GM18520 (cell line): Measurements from ENCODE around the gene DNAH1.

ENCODE experiments used
- ATAC-seq: cut with Tn5 transposase; IDR thresholded peaks from one replicate; pipeline ENCODE4 v1.9.1; 2021; ENCODE audit not compliant: unreplicated experiment

DNAH1 gene

DNA sequence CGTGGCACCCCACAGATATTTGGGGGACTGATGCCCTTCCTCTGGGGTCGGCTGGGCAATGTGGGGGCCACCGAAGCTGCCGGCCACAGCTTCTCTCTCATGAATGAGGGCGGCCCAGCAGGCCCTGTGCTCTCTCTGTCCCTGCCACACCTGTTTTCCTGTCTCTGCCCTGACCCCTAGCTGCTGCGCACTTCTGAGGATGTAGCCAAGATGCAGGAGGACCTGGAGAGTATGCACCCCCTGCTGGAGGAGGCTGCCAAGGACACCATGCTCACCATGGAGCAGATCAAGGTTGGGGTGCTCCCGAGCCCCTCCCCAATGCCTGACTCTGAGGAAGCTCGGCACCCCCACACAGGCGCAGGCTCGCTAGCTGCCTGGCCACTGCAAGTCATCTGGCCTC, 69.0 kb downstream of the DNAH1 start:
- no peak for ATAC-seq

DNA sequence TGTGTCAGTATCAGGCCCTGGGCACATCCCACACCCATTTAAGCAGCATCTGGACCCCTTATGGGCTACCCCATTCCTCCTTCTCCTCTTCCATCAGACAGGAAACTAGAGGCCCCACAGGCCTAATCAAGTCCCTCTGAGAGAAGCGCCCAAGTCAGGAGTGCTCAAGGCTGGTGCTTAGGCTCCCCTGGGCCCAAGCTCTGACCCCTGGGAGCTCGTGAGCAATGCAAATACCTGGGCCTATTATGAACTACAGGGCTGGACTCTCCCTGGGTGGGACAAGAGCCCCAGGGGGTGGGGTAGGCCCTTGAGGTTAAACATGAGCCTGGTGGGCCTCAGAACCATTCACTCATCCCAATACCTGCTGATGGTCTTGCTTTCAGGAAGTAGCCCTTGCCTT, 71.4 kb downstream of the DNAH1 start:
- ATAC-seq: no peak

DNA sequence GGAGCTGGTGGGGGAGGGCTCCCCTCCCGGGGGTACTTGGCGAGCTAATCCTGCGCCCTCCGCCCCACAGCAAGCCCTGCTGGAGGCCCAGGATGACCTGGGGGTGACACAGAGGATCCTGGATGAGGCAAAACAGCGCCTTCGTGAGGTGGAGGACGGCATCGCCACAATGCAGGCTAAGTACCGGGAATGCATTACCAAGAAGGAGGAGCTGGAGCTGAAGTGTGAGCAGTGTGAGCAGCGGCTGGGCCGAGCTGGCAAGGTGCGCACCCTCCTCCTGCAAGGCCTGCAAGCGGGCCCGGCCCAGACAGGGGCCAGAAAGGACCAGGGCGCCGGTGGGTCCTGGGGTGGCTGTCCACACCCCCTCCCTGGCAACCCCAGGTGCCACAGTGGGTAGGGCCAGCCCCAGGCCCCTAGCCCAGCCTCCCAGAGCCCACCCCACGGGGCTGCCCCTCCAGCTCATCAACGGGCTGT, 72.3 kb downstream of the DNAH1 start:
- ATAC-seq: no peak

DNA sequence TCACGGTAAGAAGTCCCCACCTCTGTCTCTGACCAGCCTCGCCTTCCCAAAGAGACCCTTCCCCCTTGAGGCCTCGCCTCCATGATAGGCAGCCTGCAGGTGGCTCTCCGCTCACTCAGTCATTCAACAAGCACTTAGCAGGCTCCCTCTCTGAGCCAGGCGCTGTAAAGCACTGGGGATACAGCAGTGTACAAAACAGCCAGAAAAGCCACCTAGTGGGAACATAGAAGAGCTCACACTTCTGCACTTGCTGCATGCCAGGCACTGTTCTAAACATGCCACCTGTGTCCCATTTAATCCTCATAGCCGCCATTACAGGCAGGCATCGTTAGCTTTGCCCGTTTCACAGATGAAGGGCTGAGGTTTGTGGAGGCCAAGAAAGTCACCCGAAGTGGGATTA, 72.8 kb downstream of the DNAH1 start:
- no peak for ATAC-seq

DNA sequence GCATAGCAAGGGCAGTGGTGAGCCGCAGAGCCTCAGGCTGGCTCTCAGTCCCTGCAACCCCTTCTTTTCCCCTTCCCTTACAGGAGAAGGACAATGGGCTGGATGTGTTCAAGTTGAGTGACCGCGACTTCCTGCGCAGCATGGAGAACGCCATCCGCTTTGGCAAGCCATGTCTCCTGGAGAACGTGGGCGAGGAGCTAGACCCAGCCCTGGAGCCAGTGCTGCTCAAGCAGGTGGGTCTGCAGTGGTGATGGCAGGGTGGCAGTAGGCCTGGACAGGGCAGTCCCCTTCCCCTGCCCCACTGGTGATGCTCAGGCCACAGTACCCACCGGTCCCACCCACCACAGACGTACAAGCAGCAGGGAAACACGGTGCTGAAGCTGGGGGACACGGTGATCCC, 75.0 kb downstream of the DNAH1 start:
- ATAC-seq: no peak

DNA sequence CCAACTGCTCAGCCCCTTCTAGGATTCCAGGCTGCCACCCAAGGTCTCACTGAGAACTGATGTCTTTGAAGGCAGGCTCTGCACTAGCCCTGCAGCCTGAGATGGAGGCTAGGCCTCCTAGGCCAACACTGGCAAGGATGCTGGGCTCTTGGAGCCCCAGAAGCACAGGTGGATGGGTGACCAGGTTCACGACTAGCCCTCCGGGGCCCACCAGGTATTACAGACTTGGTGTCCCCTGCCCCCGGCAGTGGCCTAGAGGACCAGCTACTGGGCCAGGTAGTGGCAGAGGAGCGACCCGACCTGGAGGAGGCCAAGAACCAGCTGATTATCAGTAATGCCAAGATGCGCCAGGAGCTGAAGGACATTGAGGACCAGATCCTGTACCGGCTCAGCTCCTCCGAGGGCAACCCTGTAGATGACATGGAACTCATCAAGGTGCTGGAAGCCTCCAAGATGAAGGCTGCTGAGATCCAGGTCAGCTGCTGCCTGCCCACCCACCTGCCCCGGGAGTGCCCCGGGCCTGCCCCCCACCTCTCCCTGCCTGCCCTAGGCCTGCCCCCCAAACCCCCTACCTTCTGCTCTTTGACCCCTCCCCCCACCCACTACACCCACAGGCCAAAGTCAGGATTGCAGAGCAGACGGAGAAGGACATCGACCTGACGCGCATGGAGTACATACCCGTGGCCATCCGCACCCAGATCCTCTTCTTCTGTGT, 76.3 kb downstream of the DNAH1 start:
- ATAC-seq: no peak

DNA sequence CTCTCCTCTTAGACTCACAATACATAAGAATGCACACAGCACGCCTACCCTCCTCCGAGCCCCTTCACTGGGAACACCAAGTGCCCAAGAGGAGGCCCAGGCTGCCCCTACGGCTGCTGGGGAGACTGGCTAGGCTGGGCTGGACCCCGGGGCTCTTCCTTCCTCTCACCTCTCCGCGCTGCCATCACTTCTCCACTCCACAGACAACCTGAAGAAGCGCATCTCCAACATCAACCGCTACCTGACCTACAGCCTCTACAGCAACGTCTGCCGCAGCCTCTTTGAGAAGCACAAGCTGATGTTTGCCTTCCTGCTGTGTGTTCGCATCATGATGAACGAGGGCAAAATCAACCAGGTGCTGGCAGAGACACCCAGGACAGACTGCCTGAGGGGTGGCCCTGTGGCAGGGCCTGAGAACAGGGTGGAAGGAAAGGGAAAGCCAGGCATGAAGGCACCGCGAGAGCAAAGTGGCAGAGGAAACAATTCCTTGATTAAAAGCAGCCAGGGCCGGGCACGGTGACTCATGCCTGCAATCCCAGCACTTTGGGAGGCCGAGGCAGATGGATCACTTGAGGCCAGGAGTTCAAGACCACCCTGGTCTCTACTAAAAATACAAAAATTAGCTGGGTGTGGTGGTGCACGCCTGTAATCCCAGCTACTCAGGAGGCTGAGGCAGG, 77.2 kb downstream of the DNAH1 start:
- no peak for ATAC-seq

DNA sequence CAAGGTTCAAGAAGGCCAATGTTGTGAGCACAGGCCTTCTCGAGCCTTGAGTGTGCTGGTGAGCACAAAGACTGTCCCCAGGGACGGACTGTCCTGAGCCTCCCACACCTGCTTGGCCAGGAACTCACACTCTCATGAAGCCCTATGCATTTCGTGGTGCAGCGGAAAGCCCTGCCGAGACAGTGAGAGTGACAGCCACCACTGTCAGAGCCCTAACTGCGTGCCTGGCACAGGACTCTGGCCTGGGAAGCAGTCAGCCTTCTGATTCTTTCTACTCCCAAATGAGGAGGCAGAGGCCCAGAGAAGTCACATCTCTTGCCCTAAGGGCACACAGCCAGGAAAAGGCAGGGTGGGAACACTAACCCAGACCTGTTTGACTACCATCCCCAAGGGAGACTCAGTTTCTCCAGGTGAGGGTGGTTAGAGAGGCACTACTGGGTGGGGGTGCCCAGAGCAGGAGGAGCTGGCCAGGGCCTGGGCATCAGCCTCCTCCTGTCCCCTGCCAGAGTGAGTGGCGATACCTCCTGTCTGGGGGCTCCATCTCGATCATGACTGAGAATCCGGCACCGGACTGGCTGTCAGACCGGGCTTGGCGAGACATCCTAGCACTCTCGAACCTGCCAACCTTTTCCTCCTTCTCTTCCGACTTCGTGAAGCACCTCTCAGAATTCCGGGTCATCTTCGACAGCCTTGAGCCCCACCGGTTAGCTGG, 78.0 kb downstream of the DNAH1 start:
- ATAC-seq: no peak

DNA sequence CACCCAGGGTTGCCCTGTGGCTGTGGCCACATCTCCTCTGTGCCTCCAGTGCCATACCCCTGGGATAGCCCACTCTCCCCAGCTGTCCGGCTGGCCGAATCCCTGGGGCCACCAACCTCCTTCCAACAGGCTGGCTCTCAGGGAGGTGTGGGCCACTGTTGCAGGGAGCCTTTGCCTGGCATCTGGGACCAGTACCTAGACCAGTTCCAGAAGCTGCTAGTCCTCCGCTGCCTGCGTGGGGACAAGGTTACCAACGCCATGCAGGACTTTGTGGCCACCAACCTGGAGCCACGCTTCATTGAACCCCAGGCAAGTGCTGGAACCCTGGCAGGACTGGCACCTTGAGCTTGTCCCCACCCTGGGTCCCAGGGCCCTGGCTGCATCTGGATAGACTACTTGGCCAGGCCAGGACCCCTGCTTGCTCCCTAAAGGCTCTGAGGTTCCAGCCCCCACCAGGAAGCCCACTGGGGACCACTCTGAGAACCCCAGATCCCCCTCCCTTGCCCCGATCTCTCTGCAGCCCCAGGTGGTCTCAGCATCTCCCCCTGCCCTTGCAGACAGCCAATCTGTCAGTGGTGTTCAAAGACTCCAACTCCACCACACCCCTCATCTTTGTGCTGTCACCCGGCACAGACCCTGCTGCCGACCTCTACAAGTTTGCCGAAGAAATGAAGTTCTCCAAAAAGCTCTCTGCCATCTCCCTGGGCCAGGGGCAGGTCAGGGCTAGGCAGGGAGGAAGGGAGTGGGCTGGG, 78.8 kb downstream of the DNAH1 start:
- no peak for ATAC-seq

DNA sequence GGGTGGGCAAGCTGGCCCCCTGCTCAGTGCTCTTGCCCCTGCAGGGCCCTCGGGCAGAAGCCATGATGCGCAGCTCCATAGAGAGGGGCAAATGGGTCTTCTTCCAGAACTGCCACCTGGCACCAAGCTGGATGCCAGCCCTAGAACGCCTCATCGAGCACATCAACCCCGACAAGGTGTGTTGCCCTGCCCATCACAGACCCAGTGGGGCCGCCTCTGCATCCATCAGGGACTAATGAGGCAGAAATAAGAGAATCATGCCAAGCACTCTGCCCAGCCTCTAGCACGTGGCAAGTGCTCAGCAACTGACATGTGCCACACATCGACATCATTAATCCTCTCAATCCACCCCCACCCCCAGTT, 79.4 kb downstream of the DNAH1 start:
- ATAC-seq: no peak

DNA sequence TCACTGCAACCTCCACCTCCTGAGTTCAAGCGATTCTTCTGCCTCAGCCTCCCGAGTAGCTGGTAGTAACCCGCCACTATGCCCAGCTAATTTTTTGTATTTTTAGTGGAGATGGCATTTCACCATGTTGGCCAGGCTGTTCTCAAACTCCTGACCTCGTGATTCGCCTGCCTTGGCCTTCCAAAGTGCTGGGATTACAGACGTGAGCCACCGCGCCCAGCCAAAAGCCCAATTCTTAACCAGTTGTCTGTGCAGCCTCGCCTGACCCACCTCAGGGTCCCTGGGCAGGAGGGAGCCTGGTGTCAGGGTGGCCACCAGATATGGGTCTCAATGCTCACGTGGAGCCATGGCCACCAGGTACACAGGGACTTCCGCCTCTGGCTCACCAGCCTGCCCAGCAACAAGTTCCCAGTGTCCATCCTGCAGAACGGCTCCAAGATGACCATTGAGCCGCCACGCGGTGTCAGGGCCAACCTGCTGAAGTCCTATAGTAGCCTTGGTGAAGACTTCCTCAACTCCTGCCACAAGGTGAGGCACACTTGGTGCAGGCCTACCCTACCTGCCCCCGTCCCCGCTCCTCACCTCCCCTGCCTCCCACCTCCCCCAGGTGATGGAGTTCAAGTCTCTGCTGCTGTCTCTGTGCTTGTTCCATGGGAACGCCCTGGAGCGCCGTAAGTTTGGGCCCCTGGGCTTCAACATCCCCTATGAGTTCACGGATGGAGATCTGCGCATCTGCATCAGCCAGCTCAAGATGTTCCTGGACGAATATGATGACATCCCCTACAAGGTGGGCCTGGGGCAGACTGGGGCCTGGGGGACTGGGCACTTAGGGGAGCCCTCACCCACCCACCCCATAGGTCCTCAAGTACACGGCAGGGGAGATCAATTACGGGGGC, 80.1 kb downstream of the DNAH1 start:
- no peak for ATAC-seq

DNA sequence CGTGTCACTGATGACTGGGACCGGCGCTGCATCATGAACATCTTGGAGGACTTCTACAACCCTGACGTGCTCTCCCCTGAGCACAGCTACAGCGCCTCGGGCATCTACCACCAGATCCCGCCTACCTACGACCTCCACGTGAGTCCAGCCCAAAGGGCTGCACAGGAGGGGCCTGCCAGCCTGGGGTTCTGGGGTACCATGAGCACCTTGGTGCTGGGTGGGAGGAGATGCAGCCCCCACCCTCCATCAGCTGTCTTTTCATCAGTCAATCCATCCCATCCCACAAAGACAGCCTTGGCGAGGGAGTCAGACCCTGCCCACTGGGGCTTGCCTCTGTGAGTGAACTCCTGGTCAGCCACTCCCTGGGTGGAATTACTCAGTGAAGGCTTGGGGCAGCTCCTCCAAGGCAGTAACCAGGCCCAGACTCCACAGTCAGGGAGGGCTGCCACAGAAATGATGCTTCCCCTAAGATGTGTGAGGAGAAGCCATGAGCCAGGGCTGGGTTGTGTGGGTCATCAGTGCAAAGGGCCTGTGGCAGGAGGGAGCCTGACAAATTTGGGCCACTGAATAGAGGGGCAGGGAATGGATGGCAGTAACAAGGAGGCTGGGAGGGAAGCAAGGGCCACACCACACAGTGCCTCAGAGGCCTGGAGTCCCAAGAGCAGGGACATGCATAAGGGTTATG, 80.9 kb downstream of the DNAH1 start:
- no peak for ATAC-seq

DNA sequence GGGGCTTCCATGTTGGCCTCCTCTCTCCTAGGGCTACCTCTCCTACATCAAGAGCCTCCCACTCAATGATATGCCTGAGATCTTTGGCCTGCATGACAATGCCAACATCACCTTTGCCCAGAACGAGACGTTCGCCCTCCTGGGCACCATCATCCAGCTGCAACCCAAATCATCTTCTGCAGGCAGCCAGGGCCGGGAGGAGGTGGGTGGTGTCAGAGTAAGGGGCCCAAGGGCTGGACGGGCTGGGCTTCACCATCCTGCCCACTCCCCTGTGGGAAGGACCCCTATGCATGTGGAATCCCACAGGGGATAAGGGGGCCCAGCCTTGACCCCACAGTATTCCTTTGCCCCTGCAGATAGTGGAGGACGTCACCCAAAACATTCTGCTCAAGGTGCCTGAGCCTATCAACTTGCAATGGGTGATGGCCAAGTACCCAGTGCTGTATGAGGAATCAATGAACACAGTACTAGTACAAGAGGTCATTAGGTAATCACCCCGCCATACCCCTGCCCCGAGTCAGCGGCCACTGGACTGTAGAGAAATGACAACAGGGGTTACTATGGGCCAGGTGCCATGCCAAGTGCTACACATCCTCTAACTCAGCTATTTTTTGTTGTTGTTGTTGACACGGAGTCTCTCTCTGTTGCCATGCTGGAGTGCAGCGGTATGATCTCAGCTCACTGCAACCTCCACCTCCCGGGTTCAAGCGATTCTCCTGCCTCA, 81.7 kb downstream of the DNAH1 start:
- ATAC-seq: no peak

DNA sequence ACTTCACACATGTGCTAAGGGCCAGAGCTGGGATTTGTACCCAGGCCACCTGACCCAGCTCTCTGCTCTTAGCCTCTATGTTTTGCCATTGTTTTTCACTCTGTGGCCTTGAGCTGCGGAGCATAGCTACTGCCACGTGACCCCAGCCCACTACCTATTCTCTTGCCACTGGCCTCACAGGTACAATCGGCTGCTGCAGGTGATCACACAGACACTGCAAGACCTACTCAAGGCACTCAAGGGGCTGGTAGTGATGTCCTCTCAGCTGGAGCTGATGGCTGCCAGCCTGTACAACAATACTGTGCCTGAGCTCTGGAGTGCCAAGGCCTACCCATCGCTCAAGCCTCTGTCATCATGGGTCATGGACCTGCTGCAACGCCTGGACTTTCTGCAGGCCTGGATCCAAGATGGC, 82.6 kb downstream of the DNAH1 start:
- ATAC-seq: no peak

DNA sequence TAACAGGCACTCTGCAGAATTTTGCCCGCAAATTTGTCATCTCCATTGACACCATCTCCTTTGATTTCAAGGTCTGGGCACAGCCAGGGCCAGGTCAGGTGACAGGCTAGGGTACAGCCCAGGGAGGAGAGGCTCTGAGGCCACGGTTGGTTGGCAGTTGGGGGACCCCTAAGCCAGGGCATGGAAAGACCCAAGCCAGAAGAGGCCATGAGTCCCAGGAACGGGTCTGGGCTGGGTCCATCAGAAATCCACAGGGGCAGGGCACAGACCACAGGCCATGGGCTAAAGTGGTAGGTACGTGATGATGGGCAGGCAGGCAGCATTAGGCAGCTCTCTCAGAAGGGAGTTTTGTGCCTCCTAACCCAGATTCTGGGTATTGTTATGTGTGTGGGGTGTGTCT, 83.0 kb downstream of the DNAH1 start:
- no peak for ATAC-seq

DNA sequence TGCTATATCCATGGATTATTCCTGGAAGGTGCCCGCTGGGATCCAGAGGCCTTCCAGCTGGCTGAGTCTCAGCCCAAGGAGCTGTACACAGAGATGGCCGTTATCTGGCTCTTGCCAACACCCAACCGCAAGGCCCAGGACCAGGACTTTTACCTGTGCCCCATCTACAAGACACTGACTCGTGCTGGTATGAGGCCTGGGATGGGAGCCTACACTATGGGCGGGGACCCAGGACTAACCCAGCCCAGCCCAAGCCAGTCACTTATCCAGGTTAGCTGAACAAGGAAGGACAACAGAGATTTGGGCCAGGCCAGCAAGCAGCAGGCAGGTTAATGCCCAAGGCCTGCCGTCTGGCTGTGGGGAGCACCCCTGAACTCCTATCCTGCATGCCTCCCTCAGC, 83.5 kb downstream of the DNAH1 start:
- ATAC-seq: no peak

DNA sequence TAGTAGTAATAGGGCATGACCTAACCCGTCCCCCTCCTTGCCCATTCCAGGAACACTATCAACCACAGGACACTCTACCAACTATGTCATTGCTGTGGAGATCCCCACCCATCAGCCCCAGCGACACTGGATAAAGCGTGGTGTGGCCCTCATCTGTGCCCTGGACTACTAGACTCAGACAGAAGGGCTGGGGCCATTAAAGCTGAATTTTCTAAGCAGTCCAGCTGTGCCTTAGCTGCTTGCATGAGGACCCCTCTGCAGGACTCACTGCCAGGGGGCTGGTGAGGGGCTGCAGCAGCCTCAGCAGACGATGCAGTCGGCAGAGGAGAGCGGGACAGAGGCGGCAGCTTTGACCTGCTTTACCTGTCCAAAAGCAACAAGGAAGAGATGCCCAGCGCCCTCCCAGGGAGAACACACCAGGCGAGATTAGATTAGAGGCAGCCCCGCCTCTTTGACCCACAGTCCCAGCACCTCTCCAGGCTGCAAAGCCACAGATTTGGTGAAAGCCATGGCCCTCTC, 84.2 kb downstream of the DNAH1 start:
- ATAC-seq: no peak

DNA sequence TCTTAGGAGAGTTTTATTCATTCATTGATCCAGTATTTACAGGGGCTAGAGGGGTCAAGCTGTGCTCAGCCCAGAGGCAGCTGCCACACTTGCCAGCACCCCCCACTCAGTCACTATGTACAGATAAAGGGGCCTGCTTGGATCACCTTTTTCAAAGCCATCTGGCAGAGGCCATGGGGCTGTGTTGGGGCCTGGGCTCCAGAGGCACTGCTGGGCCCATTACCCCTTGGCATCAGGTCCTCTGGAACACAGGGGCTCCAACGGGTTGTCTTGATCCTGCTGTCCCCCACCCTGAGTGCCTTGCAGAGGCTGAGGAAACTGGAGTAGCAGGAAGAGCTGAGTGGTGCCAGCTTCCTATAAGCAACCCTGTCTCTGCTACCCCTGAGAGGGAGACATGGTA, 84.9 kb downstream of the DNAH1 start:
- ATAC-seq: no peak

DNA sequence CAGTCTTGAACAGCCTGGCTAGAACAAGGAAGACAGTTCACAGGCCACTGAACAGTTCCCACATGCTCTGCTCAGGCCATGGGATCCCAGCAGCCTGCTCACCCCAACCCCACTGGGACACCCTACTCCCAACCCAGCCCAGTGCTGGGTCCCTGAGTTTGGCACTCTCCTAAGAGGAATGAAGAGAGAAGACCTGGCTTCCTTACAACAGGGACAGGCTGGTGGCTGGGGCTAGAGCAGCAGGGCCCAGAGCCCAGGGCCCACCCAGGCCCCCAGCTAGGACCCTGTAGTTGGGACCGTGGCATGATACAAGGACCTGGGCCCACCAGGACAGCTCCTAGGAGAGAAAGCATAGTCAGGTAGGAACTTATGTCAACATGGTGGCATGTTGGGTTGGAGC, 85.4 kb downstream of the DNAH1 start:
- ATAC-seq: no peak
